Measurements from ENCODE around the gene ATP2A3.

ATP2A3 gene

GRCh38 chr17:3891626-3892094, 72.6 kb downstream of the ATP2A3 start:
- peak overlapping the region; percentile 58 for H3K4me3 ChIP-seq (replicated peaks; ENCODE audit: low read depth, low read length)
- TF ChIP-seq CTCF (IDR thresholded peaks at IDR 0.05; ENCODE audit: low read length, missing control alignments) = no peak
- no peak for DNase-seq (ENCODE audit: low read depth)

- DNase-seq (ENCODE audit: low read depth) = no peak
- H3K4me3 ChIP-seq (replicated peaks; ENCODE audit: low read depth, low read length) = no peak overlapping the region
- no peak for TF ChIP-seq CTCF (IDR thresholded peaks at IDR 0.05; ENCODE audit: low read length, missing control alignments)
Measured at GRCh38 chr17:3890878-3891219, 73.4 kb downstream of the ATP2A3 start.

GRCh38 chr17:3890082-3890877, 74.0 kb downstream of the ATP2A3 start:
- peak; percentile 90 for DNase-seq (ENCODE audit: low read depth)
- H3K4me3 ChIP-seq (replicated peaks; ENCODE audit: low read depth, low read length) = no peak overlapping the region
- no peak for TF ChIP-seq CTCF (IDR thresholded peaks at IDR 0.05; ENCODE audit: low read length, missing control alignments)

- H3K4me3 ChIP-seq (replicated peaks; ENCODE audit: low read depth, low read length) = no peak overlapping the region
- TF ChIP-seq CTCF (IDR thresholded peaks at IDR 0.05; ENCODE audit: low read length, missing control alignments) = no peak
- no peak for DNase-seq (ENCODE audit: low read depth)
Measured at GRCh38 chr17:3889325-3890012, 74.8 kb downstream of the ATP2A3 start.

GRCh38 chr17:3888343-3889171, 75.7 kb downstream of the ATP2A3 start:
- peak; percentile 96 for DNase-seq (ENCODE audit: low read depth)
- TF ChIP-seq CTCF (IDR thresholded peaks at IDR 0.05; ENCODE audit: low read length, missing control alignments) = no peak
- H3K4me3 ChIP-seq (replicated peaks; ENCODE audit: low read depth, low read length) = no peak overlapping the region

- DNase-seq (ENCODE audit: low read depth) = no peak
- no peak for TF ChIP-seq CTCF (IDR thresholded peaks at IDR 0.05; ENCODE audit: low read length, missing control alignments)
- H3K4me3 ChIP-seq (replicated peaks; ENCODE audit: low read depth, low read length) = no peak overlapping the region
Measured at GRCh38 chr17:3887804-3888203, 76.4 kb downstream of the ATP2A3 start.
